HG03196 (cell line): ENCODE results near the gene COX15.
"Not testable (repeated sequence)": the region's sequence is repeated elsewhere in the genome, so short reads cannot be mapped to it uniquely, and the experiment has no call there.

Source experiments
- ATAC-seq: cut with Tn5 transposase; IDR thresholded peaks from one replicate; pipeline ENCODE4 v1.9.1; 2021; ENCODE audit not compliant: unreplicated experiment

Gene COX15

DNA sequence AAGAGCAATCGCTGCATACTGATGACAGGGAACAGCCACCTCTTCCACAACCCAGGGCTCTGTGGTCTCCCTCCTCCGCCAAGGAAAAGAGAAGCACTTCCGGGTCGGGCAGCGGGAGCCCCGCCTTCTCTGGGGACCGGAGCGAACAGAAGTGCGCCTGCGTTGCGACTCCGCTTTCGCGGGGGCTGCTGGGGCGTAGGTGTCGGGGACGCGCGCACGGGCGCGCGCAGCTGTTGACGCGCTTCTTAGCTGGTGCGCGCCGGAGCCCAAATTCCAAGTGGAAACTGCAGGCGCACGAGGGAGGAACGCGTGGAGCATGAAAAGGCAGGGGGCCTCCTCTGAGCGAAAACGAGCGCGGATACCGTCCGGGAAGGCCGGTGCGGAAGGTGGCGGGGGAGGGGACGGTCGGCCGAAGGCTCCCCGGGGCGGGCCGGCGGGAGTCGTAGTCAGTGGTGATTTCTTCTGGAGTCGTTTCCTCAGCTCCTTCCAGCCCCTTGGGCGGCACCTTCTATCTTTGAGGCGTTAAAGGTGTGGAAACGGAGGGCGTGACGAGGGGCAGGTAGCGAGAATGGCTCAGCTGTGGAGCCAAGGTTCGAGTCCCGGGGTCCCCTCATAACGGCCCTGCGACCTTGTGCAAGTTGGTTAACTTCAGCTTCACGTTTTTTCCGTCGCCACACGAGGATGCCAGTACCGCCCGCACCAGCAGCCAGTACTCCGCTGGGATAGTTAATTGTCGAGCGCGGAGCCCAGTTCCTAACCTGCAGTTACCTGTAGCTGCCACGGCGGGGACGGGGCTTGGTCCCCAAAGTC, at the start of gene COX15, which contains the start of gene CUTC:
Gene COX15 (minus strand): TSS at position 95 of the 810 bp plus-strand sequence. CDS start 78 bp downstream, at position 17.
Gene CUTC (plus strand): TSS at position 202 of the 810 bp plus-strand sequence. CDS start 115 bp downstream, at position 317.
- ATAC-seq: peak; percentile 88

DNA sequence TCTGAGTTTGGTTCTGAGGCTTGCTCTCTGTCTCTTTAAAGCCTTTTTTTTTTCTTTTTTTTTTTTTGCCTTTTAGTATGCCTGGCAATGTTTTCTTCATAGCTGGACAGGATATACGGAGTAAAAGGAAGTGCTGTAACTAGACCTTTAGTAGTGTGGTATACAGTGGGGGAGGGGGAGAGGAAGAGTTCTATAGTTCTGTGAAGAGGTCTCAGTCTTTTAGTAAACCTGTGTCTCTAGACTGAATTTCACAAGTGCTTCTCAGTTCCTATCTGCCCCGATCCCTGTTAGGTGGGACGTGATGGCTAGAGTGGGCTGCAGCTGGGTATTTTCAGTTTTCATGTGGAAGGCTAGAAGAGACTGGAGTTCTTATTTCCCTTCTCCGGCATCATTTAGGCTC, 47.4 kb upstream of the COX15 start:
- ATAC-seq: no peak

GRCh38 chr10:99777918-99778714, 46.2 kb upstream of the COX15 start:
- ATAC-seq: no peak

GRCh38 chr10:99775850-99776249, 43.9 kb upstream of the COX15 start:
- ATAC-seq: no peak

DNA sequence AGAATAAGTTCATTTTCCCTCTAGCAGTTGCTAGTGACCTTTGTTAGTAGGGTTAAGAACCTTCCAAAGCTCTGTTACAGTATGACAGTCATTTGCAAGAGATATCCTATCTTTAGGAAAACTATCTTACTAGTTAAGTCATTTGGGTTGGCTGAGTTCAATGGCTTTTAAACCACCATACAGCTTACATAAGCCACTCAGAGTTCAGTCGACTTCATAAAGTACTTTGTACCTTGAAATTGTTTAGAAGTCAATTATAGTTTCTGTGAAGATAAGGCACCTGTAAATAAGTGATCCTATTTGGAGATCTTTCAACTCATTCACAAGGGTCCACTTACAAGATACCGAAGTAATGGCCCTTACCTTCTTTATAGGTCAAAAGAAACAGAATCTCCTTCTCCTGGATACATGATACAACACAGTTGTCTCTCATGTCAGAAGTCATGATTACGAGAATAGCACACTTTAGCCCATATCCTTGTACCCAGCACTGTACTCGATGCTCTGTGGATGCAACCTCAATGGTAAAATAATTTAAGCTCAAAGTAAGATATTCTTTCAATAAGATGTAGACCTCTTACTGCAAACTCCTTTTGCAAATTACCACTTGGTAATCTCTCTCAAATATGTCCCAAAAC, 38.6 kb upstream of the COX15 start:
- no peak for ATAC-seq

DNA sequence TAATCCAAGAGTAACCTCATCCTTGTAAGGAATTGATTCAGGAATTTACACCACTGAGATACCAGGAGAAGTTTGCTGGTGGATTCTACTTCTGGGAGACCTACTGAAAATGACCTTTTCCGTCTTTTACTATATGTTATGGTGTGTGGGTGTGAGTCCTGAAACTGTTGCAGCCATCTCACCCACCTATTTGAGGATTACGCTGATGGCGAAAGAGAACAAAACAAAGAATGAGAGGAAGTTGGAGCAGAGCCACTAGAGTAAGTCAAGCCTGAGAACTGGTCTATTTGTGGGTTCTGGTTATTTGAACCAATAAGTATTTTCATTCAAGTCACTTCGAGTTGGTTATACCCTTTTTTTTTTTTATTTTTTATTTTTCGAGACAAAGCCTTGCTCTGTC, 37.8 kb upstream of the COX15 start:
- ATAC-seq: no peak

DNA sequence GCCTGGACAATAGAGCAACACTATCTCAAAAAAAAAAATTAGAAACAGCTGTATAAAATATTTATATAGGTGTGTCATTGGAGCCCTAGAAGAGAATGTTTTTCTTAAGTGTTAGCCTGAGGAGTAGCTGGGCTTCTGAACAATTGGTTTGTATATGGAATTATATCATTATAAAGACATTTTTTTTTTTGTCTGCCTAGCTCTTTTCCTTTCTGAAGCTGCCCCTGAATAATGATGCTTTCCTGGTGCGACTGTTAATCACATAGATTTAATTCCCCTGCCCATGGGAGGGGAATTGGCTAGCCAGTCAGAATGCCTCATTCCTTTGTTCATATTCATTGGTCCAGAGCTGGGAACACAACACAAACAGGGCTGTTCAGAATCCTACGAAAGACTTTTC, 36.6 kb upstream of the COX15 start:
- no peak for ATAC-seq

- no peak for ATAC-seq
These were observed 36.0 kb upstream of the COX15 start for GRCh38 chr10:99767901-99768300.

- ATAC-seq: peak; percentile 70
These were observed 34.4 kb upstream of the COX15 start for GRCh38 chr10:99766302-99766681.

DNA sequence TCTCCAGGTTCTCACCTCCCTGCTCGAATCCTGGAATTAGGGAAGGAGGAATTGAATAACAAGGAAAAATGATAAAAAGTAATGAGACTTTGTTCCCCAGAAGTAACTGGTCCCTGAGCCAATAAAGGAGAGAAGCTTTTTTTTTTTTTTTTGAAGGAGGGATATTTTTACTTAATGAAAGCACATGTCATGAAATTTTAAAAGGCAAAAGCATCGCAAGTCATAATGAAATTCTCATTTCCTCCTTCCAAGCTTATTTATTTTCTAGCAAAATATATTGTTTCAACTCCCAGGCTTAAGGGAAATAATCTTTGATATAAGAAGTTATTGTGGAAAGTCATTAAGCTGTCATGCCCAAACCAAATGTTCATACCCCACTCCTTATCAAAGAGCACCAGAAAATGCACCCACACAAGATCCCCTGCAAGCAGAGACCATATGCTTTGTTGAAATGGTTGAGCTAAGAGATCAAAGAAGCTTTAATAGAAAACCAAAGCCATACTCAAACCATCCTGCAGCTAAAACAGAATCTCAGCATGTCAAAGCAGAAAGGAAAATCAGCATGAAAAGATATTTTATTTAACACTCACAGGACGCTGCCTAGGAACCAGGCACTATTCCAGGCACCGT, 33.9 kb upstream of the COX15 start:
- peak; percentile 21 for ATAC-seq

DNA sequence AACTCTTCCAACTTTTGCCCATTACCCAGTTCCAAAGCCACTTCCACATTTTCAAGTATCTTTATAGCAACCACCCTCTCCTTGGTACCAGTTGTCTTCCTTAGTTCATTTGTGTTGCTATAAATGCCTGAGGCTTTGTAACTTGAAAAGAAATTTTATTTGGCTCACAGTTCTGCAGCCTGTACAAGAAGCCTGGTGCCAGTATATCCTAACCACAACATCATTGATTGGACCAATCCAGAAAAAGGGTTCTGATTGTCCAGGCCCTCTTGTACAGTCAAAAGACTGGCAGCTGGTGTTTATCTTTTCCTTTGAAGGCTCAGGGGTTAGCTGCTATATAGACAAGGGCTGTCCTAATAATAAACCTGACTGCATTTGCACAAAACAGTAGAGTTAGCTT, 29.4 kb upstream of the COX15 start:
- no peak for ATAC-seq

DNA sequence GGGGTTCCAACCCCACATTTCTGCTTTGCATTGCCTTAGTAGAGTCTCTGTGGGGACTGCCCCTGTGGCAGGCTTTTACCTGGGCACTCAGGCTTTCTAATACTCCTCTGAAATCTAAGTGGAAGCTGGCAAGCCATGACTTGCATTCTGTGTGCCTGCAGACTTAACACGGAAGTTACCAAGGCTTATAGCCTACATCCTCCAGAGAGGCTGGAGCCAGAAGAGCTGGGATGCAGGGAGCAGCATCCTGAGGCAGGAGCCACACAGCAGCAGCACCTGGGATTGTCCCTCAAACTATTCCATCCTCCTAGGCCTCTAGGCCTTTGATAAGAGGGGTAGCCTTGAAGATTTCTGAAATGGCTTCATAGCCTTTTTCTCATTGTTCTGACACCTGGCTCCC, 28.4 kb upstream of the COX15 start:
- ATAC-seq: no peak

GRCh38 chr10:99758211-99758891, 26.4 kb upstream of the COX15 start:
- ATAC-seq: no peak

GRCh38 chr10:99756159-99756558, 24.2 kb upstream of the COX15 start:
- no peak for ATAC-seq

- ATAC-seq: no peak
These were observed 22.7 kb upstream of the COX15 start for GRCh38 chr10:99754670-99755069.

- ATAC-seq: no peak
These were observed 18.7 kb upstream of the COX15 start for GRCh38 chr10:99750641-99751040.

GRCh38 chr10:99748823-99749451, 17.0 kb upstream of the COX15 start:
- ATAC-seq: no peak

DNA sequence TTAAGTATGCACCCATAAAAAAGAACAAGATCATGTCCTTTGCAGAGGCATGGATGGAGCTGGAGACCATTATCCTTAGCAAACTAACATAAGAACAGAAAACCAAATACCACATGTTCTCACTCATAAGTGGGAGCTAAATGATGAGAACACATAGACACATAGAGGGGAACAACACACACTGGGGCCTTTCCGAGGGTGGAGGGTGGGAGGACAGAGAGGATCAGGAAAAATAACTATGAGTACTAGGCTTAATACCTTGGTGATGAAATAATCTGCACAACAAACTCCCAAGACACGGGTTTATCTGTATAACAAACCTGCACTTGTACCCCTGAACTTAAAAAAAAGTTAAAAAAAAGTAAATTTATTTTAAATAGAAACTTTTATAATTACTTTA, 14.2 kb upstream of the COX15 start:
- ATAC-seq: not testable (repeated sequence)

- no peak for ATAC-seq
These were observed 11.9 kb upstream of the COX15 start for GRCh38 chr10:99743841-99744240.

- ATAC-seq: no peak
These were observed 10.8 kb upstream of the COX15 start for GRCh38 chr10:99742701-99743100.
